K562 (cell line): ENCODE measurements around the gene LRRC10. TPM values are rescaled to one million over a fixed set of nuclear protein-coding genes. Genes with fewer than 3 reads are reported as not detected.

Experiments
- ATAC-seq: fragments of 200-7000 bp; cut with Tn5 transposase; 3 replicates; pipeline ENCODE4 v1.9.1; 2020; ENCODE audit warnings: moderate library complexity
- BruUV-seq: library from RNA; stranded (reverse); fragments of 400-500 nt; replicated peaks from 2 replicates; lab custom pipeline; 2021; lab: Mats Ljungman, UMichigan
- CTCF ChIA-PET: fragments of 300-600 bp; formaldehyde crosslinking; extraction: SDS; loops from one replicate; lab custom pipeline; 2021; ENCODE audit warnings: low intra/inter-chr PET ratio; lab: Yijun Ruan, JAX
- POLR2A ChIA-PET: fragments of 300-600, 350-650 bp; sonication (Branson Sonifier 250); formaldehyde crosslinking; extraction: SDS; loops from one replicate; lab custom pipeline; 2021; ENCODE audit warnings: antibody characterized with exemption, inconsistent platforms; lab: Yijun Ruan, JAX
- DNase-seq, 4 experiments: peaks; one replicate each; pipeline versions ENCODE4 v3.0.0 to v3.0.0-alpha.2; 2011 to 2018; ENCODE audit warnings: low spot score in 3 of 4, mixed read lengths in 3 of 4; ENCODE audit errors: extremely low read depth in 1 of 4
- FAIRE-seq: peaks from 2 replicates; lab custom pipeline; 2011; peaks lifted over from hg19 to GRCh38; lab: Jason Lieb, UNC
- H2AFZ ChIP-seq: 2 replicates; pipeline ENCODE4 v1.6.0; 2011; ENCODE audit warnings: low read depth, low read length, control low read depth, inconsistent platforms
- H3K27ac ChIP-seq: fragments of 200-600 bp; 3 replicates; pipeline ENCODE4 v1.8.0; 2011; ENCODE audit warnings: low read depth, mild to moderate bottlenecking, control low read depth, inconsistent platforms, low read length, moderate library complexity, mixed read lengths; ENCODE audit errors: extremely low read depth
- H3K27me3 ChIP-seq, 2 experiments: fragments of 300-600 bp in 1 of 2; 2 replicates in 1 of 2; 3 replicates in 1 of 2; pipeline versions ENCODE4 v1.6.0 to v1.8.0; 2011; ENCODE audit warnings: inconsistent platforms in 2 of 2, low read length in 2 of 2, mild to moderate bottlenecking in 1 of 2, mixed read lengths in 1 of 2, moderate library complexity in 1 of 2; ENCODE audit not compliant: control insufficient read depth in 2 of 2, insufficient read depth in 2 of 2
- H3K36me3 ChIP-seq: fragments of 300-600 bp; 3 replicates; pipeline ENCODE4 v1.8.0; 2011; ENCODE audit warnings: mild to moderate bottlenecking, low read length, inconsistent platforms; ENCODE audit not compliant: control insufficient read depth, insufficient read depth
- H3K4me1 ChIP-seq, 2 experiments: fragments of 200-600 bp in 1 of 2; replicated peaks in 1 of 2; 2 replicates in 1 of 2; 3 replicates in 1 of 2; pipeline versions ENCODE4 v1.5.1 to v1.8.0; 2011; ENCODE audit warnings: inconsistent platforms in 2 of 2, low read length in 2 of 2, mild to moderate bottlenecking in 1 of 2, mixed read lengths in 1 of 2, moderate library complexity in 1 of 2; ENCODE audit not compliant: control insufficient read depth in 2 of 2, insufficient read depth in 2 of 2
- H3K4me2 ChIP-seq: 2 replicates; pipeline ENCODE4 v1.6.1; 2011; ENCODE audit warnings: low read length, control low read depth, inconsistent platforms, mixed read lengths; ENCODE audit not compliant: insufficient read depth
- H3K4me3 ChIP-seq: fragments of 200-600 bp; sonication (generic), shearing (Covaris generic); 2 replicates; pipeline ENCODE4 v1.5.1; 2016; ENCODE audit warnings: control low read depth, inconsistent platforms
- H3K79me2 ChIP-seq: fragments of 200-600 bp; 3 replicates; pipeline ENCODE4 v1.8.0; 2011; ENCODE audit warnings: low read length, inconsistent platforms; ENCODE audit not compliant: control insufficient read depth, insufficient read depth
- H3K9ac ChIP-seq, 2 experiments: 2 replicates each; pipeline versions ENCODE4 v1.6.0 to v1.6.1; 2011; ENCODE audit warnings: low read depth in 2 of 2, low read length in 2 of 2, control low read depth in 1 of 2, inconsistent platforms in 1 of 2, mild to moderate bottlenecking in 1 of 2, mixed read lengths in 1 of 2; ENCODE audit not compliant: insufficient read depth in 1 of 2
- H3K9me1 ChIP-seq: one replicate; pipeline ENCODE4 v1.6.0; 2011; ENCODE audit warnings: inconsistent platforms, mild to moderate bottlenecking, low read length, moderate library complexity; ENCODE audit not compliant: control insufficient read depth, insufficient read depth
- H3K9me3 ChIP-seq: replicated peaks from 2 replicates; pipeline ENCODE4 v1.5.1; 2011; ENCODE audit warnings: low read depth, low read length, inconsistent platforms; ENCODE audit not compliant: control insufficient read depth, insufficient read depth
- H4K20me1 ChIP-seq: replicated peaks from 2 replicates; pipeline ENCODE4 v1.6.1; 2011; ENCODE audit warnings: low read length, inconsistent platforms, mixed read lengths; ENCODE audit not compliant: control insufficient read depth, insufficient read depth
- CBX3 ChIP-seq, 2 experiments: IDR thresholded peaks; 1 replicate in 1 of 2; 2 replicates in 1 of 2; pipeline ENCODE4 v1.6.1; 2012; ENCODE audit warnings: inconsistent platforms in 2 of 2, low read length in 2 of 2, borderline replicate concordance in 1 of 2, control low read depth in 1 of 2
- ILF3 ChIP-seq: fragments of 450-650 bp; IDR thresholded peaks from 2 replicates; pipeline ENCODE4 v1.6.1; 2018; ENCODE audit warnings: antibody characterized with exemption, mild to moderate bottlenecking, moderate library complexity, borderline replicate concordance
- MNT ChIP-seq, 2 experiments: fragments of 450-650 bp; conservative IDR thresholded peaks; 2 replicates each; pipeline ENCODE4 v1.6.1; 2017; ENCODE audit warnings: mild to moderate bottlenecking in 2 of 2, moderate library complexity in 2 of 2
- PTBP1 ChIP-seq: fragments of 200-400 bp; formaldehyde crosslinking; IDR thresholded peaks from 2 replicates; pipeline ENCODE4 v1.6.1; 2017; ENCODE audit warnings: low read depth, low read length
- RAD21 ChIP-seq, 2 experiments: fragments of 250-450 bp in 1 of 2; fragments of 450-650 bp in 1 of 2; sonication (Bioruptor Pico) in 1 of 2; formaldehyde crosslinking in 1 of 2; IDR thresholded peaks in 1 of 2; conservative IDR thresholded peaks in 1 of 2; 2 replicates each; pipeline versions ENCODE4 v1.4.0 to v1.8.0; 2020 to 2022; ENCODE audit warnings: mild to moderate bottlenecking in 2 of 2, moderate library complexity in 1 of 2
- RFX1 ChIP-seq: fragments of 450-650 bp; IDR thresholded peaks from 2 replicates; pipeline ENCODE4 v1.6.1; 2016; ENCODE audit warnings: mild to moderate bottlenecking, moderate library complexity
- SAFB ChIP-seq: fragments of 200-400 bp; formaldehyde crosslinking; IDR thresholded peaks from 2 replicates; pipeline ENCODE4 v1.6.1; 2017; ENCODE audit warnings: low read depth, low read length, borderline replicate concordance
- SLC30A9 ChIP-seq: fragments of 250-450 bp; sonication (Bioruptor Pico); IDR thresholded peaks from 2 replicates; pipeline ENCODE4 v1.8.0; 2022; ENCODE audit warnings: mild to moderate bottlenecking, moderate library complexity
- SMC3 ChIP-seq: conservative IDR thresholded peaks from 2 replicates; pipeline ENCODE4 v1.6.1; 2011; ENCODE audit warnings: low read depth, low read length, improper control_type of control experiment; ENCODE audit not compliant: insufficient read depth
- TAF7 ChIP-seq: fragments of 450-650 bp; IDR thresholded peaks from 2 replicates; pipeline ENCODE4 v1.6.1; 2016; ENCODE audit warnings: missing genetic modification characterization, missing compliant biosample characterization
- TEAD2 ChIP-seq: fragments of 450-650 bp; IDR thresholded peaks from 2 replicates; pipeline ENCODE4 v1.6.1; 2016; ENCODE audit warnings: missing genetic modification characterization, control low read depth, missing compliant biosample characterization
- ZKSCAN1 ChIP-seq: fragments of 150-350 bp; IDR thresholded peaks from 2 replicates; pipeline ENCODE4 v1.6.1; 2016; ENCODE audit warnings: low read depth, low read length
- ZNF277 ChIP-seq: fragments of 250-450 bp; sonication (Bioruptor Pico); IDR thresholded peaks from 2 replicates; pipeline ENCODE4 v1.8.0; 2022; ENCODE audit warnings: inconsistent platforms, mild to moderate bottlenecking, moderate library complexity, borderline replicate concordance
- ZNF589 ChIP-seq: fragments of 200-800 bp; sonication (Bioruptor generic); IDR thresholded peaks from 2 replicates; pipeline ENCODE4 v1.6.1; 2016; ENCODE audit warnings: low read depth, missing genetic modification characterization, missing compliant biosample characterization
- WGBS: fragments of 100-300 bp; shearing (Covaris generic); methylation state at CpG from one replicate; pipeline ENCODE4 v1.1.6; 2016; ENCODE audit warnings: low coverage, mixed read lengths; ENCODE audit not compliant: insufficient coverage; ENCODE audit errors: missing lambda C conversion rate; 5-methylcytosine and 5-hydroxymethylcytosine counted together
- in situ Hi-C: fragments of 300-500 bp; cut with MboI; formaldehyde crosslinking; loops from 4 replicates; pipeline ENCODE4 v1.15.0; 2018; ENCODE audit warnings: inconsistent platforms, mixed read lengths
- intact Hi-C: fragments of 100-400 bp; cut with micrococcal nuclease; formaldehyde crosslinking; loops from 2 replicates; pipeline ENCODE4 v1.14.2; 2022
- polyA plus RNA-seq, 8 experiments: library from polyadenylated mRNA; depleted of rRNA in 4 of 8; stranded (reverse) in 5 of 8; unstranded in 3 of 8; fragments of >200 nt; fragmentation: Nextera tagmentation in 2 of 8; fragmentation: Illumina TruSeq in 1 of 8; extraction: Ambion mirVana in 2 of 8; extraction: Trizol in 1 of 8; gene quantifications; 2 replicates each; pipeline versions ENCODE4 v1.2.1 to v1.2.3, GENCODE V29; 2011 to 2014; ENCODE audit warnings: inconsistent platforms in 1 of 8, missing spikeins in 1 of 8
- total RNA-seq, 7 experiments: library from RNA; depleted of rRNA in 6 of 7; stranded (reverse); fragments of >200 nt in 6 of 7; fragmentation: Illumina TruSeq in 2 of 7; extraction: Trizol in 2 of 7; gene quantifications; 2 replicates each; pipeline versions ENCODE4 v1.2.1 to v1.2.3, GENCODE V29; 2011 to 2021; ENCODE audit warnings: low replicate concordance in 1 of 7
- TF ChIP-seq, protein P1 (sequence below): fragments of 250-450 bp; sonication (Bioruptor Pico); IDR thresholded peaks from 2 replicates; pipeline ENCODE4 v1.5.0; 2020; ENCODE audit warnings: mild to moderate bottlenecking, borderline replicate concordance
- TF ChIP-seq, protein P2 (sequence below): fragments of 450-650 bp; IDR thresholded peaks from 2 replicates; pipeline ENCODE4 v1.6.1; 2016; ENCODE audit warnings: borderline replicate concordance

The LRRC10 gene
- total and polyA plus RNA-seq, 9 of the 15 experiments (the other 6 are each of a cell fraction or from before 2014, with no cell fraction given) = 0.09 TPM; not detected in 8

- Histone ChIP-seq H2AFZ (no peak overlapping the region), H3K4me1 (no peaks in the 10 kb centered on the region; a peak in 1 of 5 replicates), H3K27ac (no peak overlapping the region), H3K4me3 (no peak overlapping the region), H3K36me3 (no peaks in the 10 kb centered on the region), H3K9me3 (no peaks in the 10 kb centered on the region), H3K79me2 (no peaks in the 10 kb centered on the region), H4K20me1 (no peaks in the 10 kb centered on the region), H3K9ac (no peak overlapping the region), H3K27me3 (no peaks in the 10 kb centered on the region), H3K4me2 (no peak overlapping the region), H3K9me1 (no peaks in the 10 kb centered on the region)
- DNase-seq = peak in 3 of 4 experiments; percentile 22 to 48 (median 36)
- intact Hi-C loops = loop anchor here (5.0 kb wide), 1 partner anchor 239 kb away; no protein-coding TSS in a partner anchor
- in situ Hi-C loops = no loop called here
- WGBS = 42% methylated on average over 2 of the region's 2 CpGs
- FAIRE-seq = peak; percentile 79
- ATAC-seq = peak; percentile 90
- ChIA-PET POLR2A (no interaction called here), CTCF (no interaction called here)
- no TSS peak for BruUV-seq
- TF ChIP-seq TAF7 (tag) = no peak
- TF ChIP-seq, protein P1, sequence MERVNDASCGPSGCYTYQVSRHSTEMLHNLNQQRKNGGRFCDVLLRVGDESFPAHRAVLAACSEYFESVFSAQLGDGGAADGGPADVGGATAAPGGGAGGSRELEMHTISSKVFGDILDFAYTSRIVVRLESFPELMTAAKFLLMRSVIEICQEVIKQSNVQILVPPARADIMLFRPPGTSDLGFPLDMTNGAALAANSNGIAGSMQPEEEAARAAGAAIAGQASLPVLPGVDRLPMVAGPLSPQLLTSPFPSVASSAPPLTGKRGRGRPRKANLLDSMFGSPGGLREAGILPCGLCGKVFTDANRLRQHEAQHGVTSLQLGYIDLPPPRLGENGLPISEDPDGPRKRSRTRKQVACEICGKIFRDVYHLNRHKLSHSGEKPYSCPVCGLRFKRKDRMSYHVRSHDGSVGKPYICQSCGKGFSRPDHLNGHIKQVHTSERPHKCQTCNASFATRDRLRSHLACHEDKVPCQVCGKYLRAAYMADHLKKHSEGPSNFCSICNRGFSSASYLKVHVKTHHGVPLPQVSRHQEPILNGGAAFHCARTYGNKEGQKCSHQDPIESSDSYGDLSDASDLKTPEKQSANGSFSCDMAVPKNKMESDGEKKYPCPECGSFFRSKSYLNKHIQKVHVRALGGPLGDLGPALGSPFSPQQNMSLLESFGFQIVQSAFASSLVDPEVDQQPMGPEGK (CRISPR knock-in tag) = no peak
- peak; percentile 88 for TF ChIP-seq ZKSCAN1
- no peak for TF ChIP-seq TEAD2 (tag)
- TF ChIP-seq ZNF277 (CRISPR knock-in tag) = no peak
- TF ChIP-seq ZNF589 (CRISPR knock-in tag) = no peak
- no peak for TF ChIP-seq MNT (conservative IDR thresholded peaks at IDR 0.05)
- TF ChIP-seq, protein P2, sequence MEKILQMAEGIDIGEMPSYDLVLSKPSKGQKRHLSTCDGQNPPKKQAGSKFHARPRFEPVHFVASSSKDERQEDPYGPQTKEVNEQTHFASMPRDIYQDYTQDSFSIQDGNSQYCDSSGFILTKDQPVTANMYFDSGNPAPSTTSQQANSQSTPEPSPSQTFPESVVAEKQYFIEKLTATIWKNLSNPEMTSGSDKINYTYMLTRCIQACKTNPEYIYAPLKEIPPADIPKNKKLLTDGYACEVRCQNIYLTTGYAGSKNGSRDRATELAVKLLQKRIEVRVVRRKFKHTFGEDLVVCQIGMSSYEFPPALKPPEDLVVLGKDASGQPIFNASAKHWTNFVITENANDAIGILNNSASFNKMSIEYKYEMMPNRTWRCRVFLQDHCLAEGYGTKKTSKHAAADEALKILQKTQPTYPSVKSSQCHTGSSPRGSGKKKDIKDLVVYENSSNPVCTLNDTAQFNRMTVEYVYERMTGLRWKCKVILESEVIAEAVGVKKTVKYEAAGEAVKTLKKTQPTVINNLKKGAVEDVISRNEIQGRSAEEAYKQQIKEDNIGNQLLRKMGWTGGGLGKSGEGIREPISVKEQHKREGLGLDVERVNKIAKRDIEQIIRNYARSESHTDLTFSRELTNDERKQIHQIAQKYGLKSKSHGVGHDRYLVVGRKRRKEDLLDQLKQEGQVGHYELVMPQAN = no peak
- TF ChIP-seq ILF3 = no peak
- TF ChIP-seq RFX1 = no peak
- no peak for TF ChIP-seq SLC30A9
- TF ChIP-seq SAFB = no peak
- no peak for TF ChIP-seq CBX3 (IDR thresholded peaks at IDR 0.05; ENCODE audit: borderline replicate concordance in 1 of 2, low read length in 2 of 2)
- TF ChIP-seq PTBP1 = no peak
- TF ChIP-seq RAD21 (CRISPR knock-in tag; conservative IDR thresholded peaks at IDR 0.05 in 1 of 2, IDR thresholded peaks at IDR 0.05 in 1 of 2) = peak in 1 of 2 experiments; percentile 70; a peak in 2 of 4 replicates
- 0 out of 2 replicates have a peak, but pooled peaks have one; percentile 5 for TF ChIP-seq SMC3
Measured at GRCh38 chr12:69633061-69633460, 22.4 kb upstream of the LRRC10 start.
